Suppressor macrophage (primary cell): ENCODE measurements around the gene KLHL5.
A peak's percentile ranks its signal among the peaks of the same experiment; 100 is the strongest.
"Not testable (repeated sequence)": the region's sequence is repeated elsewhere in the genome, so short reads cannot be mapped to it uniquely, and the experiment has no call there.

Experiments
- DNase-seq, 4 experiments: peaks; one replicate each; pipeline ENCODE4 v3.0.0-alpha.2; 2020 to 2022
- total RNA-seq, 17 experiments: gene quantifications; one replicate each; lab custom pipeline; 2026; ENCODE audit warnings: mixed read lengths in 6 of 17, inconsistent platforms in 3 of 17; lab: John Stamatoyannopoulos, UW

KLHL5 gene, protein sequence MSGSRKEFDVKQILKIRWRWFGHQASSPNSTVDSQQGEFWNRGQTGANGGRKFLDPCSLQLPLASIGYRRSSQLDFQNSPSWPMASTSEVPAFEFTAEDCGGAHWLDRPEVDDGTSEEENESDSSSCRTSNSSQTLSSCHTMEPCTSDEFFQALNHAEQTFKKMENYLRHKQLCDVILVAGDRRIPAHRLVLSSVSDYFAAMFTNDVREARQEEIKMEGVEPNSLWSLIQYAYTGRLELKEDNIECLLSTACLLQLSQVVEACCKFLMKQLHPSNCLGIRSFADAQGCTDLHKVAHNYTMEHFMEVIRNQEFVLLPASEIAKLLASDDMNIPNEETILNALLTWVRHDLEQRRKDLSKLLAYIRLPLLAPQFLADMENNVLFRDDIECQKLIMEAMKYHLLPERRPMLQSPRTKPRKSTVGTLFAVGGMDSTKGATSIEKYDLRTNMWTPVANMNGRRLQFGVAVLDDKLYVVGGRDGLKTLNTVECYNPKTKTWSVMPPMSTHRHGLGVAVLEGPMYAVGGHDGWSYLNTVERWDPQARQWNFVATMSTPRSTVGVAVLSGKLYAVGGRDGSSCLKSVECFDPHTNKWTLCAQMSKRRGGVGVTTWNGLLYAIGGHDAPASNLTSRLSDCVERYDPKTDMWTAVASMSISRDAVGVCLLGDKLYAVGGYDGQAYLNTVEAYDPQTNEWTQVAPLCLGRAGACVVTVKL
- total RNA-seq: 46.5 to 118 (median 79.7) reads per million in 17 experiments

- DNase-seq: no peak
Observed at GRCh38 chr4:39062094-39062769, at the start of gene KLHL5. KLHL5 (plus strand) TSS chr4:39062232; CDS start chr4:39062653, 421 bp downstream.

- no peak for DNase-seq
Observed at GRCh38 chr4:39014028-39014427, 48.0 kb upstream of the KLHL5 start.

- DNase-seq: no peak
Observed at GRCh38 chr4:39020130-39020529, 41.9 kb upstream of the KLHL5 start.

DNA sequence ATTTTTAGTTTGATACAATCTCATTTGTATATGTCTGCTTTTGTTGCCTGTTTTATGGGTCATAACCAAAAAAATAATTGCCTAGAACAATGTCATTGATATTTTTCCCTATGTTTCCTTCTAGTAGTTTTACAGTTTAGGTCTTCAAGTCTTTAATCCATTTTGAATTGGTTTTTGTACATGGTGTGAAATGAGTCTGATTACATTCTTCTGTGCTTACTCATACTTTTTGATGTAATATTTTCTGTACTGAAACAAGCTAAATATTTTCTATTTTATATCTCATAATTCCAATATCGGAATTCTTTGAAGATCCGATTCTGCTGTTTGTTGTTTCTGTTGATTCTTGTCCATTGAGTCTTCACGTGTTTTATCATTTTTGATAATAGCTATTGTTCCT, 40.4 kb upstream of the KLHL5 start:
- no peak for DNase-seq

DNA sequence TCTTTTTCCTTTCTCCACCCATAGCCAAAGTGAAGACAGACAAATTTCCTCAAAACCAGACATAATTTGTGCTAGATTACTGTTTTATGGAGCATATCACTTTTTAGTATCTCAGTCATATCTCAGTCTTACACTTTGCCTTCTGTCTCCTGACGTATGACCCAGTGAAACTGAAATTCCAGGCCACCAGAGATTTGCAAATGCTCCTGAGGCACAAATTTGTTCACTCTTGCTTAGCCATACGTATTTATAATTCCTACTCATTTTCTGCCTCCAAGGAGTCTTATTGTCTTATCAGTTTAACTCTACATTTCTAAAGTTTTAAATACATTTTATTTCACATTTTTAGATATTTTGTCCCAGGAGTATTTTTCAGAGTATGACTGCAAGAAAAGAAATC, 39.8 kb upstream of the KLHL5 start:
- DNase-seq: no peak

DNA sequence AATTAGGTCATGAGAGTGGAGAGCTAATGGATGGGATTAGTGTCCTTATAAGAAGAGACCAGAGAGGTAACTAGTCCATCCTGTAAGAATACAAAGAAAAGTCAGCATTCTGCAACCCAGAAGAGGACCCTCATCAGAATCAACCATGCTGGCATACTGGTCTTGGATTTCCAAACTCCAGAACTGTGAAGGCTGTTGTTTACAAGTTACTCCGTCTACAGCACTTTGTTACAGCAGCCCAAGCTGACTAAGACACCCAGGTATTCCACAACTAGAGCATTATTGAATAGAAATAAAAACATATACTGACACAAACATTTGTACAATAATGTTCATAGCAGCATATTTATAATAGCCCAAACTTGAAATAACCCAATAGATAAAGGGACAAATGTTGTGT, 39.0 kb upstream of the KLHL5 start:
- DNase-seq: no peak

DNA sequence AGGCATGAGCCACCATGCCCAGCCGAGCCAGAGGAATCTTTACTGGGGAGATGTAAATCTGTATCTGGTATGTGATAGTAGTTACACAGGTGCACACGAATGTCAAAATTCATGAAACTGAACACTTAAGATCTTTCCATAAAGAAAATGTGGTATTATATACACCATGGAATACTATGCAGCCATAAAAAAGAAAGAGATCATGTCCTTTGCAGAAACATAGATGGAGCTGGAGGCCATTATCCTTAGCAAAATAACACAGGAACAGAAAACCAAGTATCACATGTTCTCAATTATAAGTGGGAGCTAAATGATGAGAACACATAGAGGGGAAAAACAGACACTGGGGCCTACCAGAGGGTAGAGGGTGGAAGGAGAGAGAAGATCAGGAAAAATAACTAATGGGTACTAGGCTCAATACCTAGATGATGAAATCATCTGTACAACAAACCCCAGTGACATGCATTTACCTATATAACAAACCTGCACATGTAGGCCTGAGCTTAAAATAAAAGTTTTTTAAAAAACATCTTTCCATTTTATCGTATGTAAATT, 37.6 kb upstream of the KLHL5 start:
- DNase-seq: no peak

GRCh38 chr4:39025552-39026085, 36.4 kb upstream of the KLHL5 start:
- DNase-seq: peak in 2 of 4 experiments; percentile 34 to 52

GRCh38 chr4:39026096-39026495, 35.9 kb upstream of the KLHL5 start:
- no peak for DNase-seq

DNA sequence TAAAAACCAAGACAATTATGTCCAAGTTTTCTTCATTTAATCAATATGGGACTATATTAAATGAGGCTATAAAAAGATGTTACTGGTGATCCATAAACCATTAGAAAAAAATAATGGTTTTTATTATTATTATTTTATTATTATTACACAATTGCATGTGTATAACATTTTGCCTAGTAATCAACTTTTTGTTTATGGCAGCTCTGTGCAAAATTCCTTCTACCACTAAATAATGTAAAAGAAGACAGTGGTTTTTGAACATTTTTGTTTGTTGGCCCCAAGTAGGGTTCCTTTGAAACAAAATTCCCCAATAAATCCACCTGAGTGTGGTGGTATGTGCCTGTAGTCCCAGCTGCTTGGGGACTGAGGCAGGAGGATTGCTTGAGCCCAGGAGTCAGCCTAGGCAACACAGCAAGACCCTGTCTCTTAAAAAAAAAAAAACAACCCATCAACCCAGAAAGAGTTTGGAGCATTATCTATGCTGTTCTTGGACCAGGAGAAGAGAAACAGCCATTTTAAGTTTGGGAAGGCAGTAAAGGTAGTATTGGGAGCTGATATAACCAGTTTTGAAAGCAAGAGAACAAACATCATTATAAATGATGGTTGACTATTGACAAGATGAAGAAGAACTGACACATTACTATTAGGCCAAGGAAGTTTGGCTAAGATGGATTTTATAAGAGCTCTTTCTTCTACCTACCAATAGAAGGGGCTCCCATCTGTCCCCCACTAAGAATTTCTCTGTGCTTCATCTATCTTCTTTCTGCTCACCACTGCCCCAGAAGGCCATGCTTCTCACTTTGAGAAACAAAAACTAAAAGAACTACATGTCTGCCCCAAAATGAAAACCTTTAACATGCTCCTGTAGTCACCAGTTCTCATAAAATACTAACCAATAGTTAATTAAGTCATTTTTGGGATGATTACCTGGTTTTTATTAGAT, 32.0 kb upstream of the KLHL5 start:
- DNase-seq: no peak

- DNase-seq: no peak
Observed at GRCh38 chr4:39030725-39031124, 31.3 kb upstream of the KLHL5 start.

DNA sequence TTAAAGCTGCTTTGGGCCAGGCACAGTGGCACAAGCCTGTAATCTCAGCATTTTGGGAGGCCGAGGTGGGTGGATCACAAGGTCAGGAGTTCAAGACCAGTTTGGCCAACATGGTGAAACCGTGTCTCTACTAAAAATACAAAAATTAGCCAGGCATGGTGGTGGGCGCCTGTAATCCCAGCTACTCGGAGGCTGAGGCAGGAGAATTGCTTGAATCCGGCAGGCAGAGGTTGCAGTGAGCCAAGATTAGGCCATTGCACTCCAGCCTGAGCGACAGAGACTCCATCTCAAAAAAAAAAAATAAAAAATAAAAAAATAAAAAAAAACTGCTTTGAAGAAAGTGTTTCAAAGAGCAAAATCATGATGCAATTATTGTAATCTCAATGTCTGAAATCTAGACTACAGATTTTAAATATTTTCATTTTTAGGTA, 30.4 kb upstream of the KLHL5 start:
- not testable (repeated sequence) for DNase-seq

GRCh38 chr4:39032218-39033085, 29.6 kb upstream of the KLHL5 start, which contains the start of gene TMEM156:
TMEM156 (minus strand) TSS chr4:39032409; CDS start chr4:39032313, 96 bp downstream.
- DNase-seq: peak in 3 of 4 experiments; percentile 24 to 87 (median 76)

DNA sequence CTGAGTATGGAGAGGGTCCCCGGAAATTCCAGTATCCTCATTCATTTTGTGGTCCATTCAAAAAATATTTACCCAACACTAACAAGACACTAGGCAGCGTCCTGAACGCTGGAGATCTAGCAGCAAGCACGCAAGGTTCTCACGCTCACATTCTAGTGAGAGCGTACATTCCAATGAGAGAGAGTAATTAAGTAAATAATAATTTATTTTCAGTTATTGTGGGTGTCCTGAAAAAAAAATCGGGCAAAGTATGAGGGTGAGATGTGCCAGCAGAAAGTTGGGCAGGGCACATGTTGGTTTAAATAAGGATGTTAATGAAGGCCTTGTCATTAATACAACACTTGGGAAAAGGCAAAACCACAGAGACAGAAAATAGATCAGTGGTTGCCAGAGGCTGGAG, 25.9 kb upstream of the KLHL5 start:
- no peak for DNase-seq

- DNase-seq: no peak
Observed at GRCh38 chr4:39037491-39037825, 24.6 kb upstream of the KLHL5 start.

DNA sequence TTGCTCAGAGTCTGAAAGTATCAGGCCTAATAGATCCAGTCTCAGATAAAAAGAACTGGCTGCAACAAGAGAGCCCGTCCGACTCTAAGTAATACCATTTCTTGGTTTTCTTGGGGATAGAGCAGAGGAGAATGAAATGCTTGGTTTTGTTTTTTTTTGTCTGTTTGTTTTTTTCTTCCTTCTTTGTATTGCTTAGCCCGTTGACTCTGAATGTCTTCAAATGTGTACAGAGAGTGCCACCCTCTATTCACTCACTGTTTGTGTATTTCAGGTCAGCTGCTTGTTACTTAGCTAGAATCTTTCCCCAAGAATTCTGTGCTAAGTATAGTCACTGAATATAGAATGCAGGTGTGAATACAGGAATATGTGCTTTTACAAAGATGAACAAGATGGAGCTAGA, 24.1 kb upstream of the KLHL5 start:
- DNase-seq: no peak

GRCh38 chr4:39039108-39039507, 22.9 kb upstream of the KLHL5 start:
- no peak for DNase-seq

DNA sequence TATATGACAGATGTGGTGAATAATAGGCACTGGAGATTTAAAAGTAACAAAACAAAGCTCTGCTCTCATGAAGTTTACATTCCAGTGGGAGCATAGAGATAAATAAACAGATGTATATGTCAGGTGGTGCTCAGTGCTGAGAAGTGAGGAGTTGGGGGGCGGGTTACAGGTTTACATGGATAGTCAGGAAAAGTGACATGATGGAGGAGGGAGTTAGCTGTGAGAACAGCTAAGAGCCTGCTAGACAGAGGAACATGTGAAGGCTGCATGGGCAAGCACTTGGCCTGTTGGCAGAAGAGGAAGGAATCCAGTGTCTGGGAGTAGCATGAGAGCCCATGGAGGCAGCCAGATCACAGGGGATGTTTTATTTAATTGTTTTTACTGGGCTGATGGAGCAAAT, 19.7 kb upstream of the KLHL5 start:
- DNase-seq: peak; percentile 28 to 71 (median 64)

- DNase-seq: peak; percentile 45 to 79 (median 61)
Observed at GRCh38 chr4:39043058-39043860, 18.8 kb upstream of the KLHL5 start.
